T-helper 17 cell (primary cell): ENCODE data around the gene IMMT. TPM values are rescaled to one million over a fixed set of nuclear protein-coding genes. Genes with fewer than 3 reads are reported as not detected.

Source experiments
- ATAC-seq: fragments of 150-1000 bp; cut with Tn5 transposase; 2 replicates; pipeline ENCODE4 v1.10.0; 2021; ENCODE audit warnings: mild to moderate bottlenecking, moderate library complexity
- DNase-seq, 3 donors: peaks; one replicate each; pipeline versions ENCODE4 v3.0.0 to v3.0.0-alpha.2; 2020 to 2021
- H3K9me3 ChIP-seq: one replicate; pipeline ENCODE4 v1.7.0; 2013; ENCODE audit warnings: low read length, mild to moderate bottlenecking; ENCODE audit not compliant: control insufficient read depth, poor library complexity, severe bottlenecking
- H3K27ac Mint-ChIP-seq: one replicate; pipeline ENCODE4 v1.8.0; 2022; ENCODE audit warnings: mild to moderate bottlenecking, moderate library complexity, mixed read lengths
- H3K27me3 Mint-ChIP-seq: one replicate; pipeline ENCODE4 v1.8.0; 2022; ENCODE audit warnings: mixed read lengths
- H3K36me3 Mint-ChIP-seq: one replicate; pipeline ENCODE4 v1.8.0; 2022; ENCODE audit warnings: low read depth, mixed read lengths
- H3K4me1 Mint-ChIP-seq: one replicate; pipeline ENCODE4 v1.8.0; 2022; ENCODE audit warnings: mild to moderate bottlenecking, mixed read lengths
- H3K4me3 Mint-ChIP-seq: one replicate; pipeline ENCODE4 v1.8.0; 2022; ENCODE audit warnings: mild to moderate bottlenecking, moderate library complexity, mixed read lengths
- total RNA-seq, 4 donors: library from RNA in 2 of 4; stranded (reverse) in 2 of 4; gene quantifications; one replicate each; pipeline ENCODE4 v1.2.3 and lab custom pipeline; 2022 to 2026

IMMT gene
- total RNA-seq, 2 donors from 2014 or later: 57.8 to 61.3 TPM

DNA sequence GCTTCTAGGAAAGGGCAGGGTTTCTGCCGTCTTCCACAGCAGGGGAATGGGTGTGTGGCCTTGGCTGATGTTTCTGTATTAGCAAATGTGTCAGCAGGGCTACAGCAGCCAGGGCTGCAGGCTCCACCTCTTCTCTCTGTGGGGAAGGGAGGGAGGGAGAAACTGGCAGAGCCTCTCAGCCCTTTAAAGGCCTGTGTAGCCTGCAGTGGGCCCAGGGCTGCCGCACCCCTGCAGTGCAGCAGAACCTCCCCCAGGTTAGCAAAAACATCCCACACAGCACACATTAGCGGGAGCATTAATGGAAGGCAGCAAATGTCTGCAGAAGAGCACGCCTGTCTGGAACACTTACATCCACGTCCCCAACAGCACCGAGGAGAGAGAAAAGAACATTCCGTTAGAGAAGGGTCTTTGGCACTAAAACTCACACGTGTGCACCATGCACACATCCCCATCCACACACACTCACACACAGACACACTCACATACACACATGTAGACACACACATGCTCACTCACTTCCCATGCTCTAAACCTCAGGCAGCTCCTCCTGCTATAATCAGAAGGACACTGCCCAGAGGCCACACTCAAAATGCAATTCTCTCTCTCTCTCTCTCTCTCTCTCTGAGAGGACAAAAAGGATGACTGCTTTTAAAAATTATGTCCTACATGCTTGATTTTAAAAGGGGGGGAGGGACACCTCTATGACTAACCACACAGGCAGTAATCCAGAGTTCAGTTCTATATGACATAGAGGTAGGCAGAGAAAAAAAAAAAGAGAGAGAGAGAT, 28.1 kb upstream of the IMMT start:
- H3K4me1 Mint-ChIP-seq: peaks cover 15% of the 10 kb centered on the region
- no peak overlapping the region for H3K27ac Mint-ChIP-seq
- no peak for ATAC-seq
- no peak overlapping the region for H3K4me3 Mint-ChIP-seq
- no peaks in the 10 kb centered on the region for H3K27me3 Mint-ChIP-seq
- no peak for DNase-seq
- H3K9me3 ChIP-seq: no peaks in the 10 kb centered on the region
- no peaks in the 10 kb centered on the region for H3K36me3 Mint-ChIP-seq

DNA sequence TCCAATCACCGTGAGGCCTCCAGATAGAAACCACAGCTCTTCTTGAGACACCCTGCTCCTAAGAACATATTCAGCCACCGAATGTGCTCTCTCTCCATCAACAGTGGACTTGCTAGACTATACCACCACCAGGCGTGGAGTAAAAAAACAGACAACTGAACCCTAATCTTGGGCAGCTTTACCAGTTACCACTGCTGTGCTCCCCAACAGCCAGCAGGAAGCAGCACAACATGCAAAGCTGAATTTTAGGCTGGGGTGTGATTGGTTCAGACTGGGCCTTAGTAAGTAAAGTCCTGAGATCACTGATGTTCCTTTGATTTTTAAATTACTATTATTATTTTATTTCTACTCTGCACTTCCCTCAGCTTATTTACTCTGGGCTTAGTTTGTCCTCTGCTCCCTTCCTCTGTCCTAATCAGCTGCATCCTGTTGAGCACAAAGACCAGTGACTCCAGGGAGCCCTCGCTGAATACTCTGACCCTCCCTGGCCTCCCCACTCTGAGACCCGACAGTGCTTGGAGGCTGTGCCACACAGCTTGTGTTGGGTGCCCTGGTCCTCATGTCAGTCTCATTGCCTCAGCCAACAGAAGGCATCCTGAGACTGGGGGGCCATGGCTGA, 25.9 kb upstream of the IMMT start:
- Mint-ChIP-seq H3K27ac (no peak overlapping the region), H3K36me3 (no peaks in the 10 kb centered on the region), H3K4me3 (no peak overlapping the region), H3K27me3 (no peaks in the 10 kb centered on the region), H3K4me1 (peaks cover 15% of the 10 kb centered on the region)
- peak; percentile 80 for ATAC-seq
- H3K9me3 ChIP-seq: no peaks in the 10 kb centered on the region
- peak in 1 of 3 donors; percentile 38 for DNase-seq

- no peak overlapping the region for H3K27ac Mint-ChIP-seq
- no peak for ATAC-seq
These were observed 24.6 kb upstream of the IMMT start for GRCh38 chr2:86219896-86220295.

DNA sequence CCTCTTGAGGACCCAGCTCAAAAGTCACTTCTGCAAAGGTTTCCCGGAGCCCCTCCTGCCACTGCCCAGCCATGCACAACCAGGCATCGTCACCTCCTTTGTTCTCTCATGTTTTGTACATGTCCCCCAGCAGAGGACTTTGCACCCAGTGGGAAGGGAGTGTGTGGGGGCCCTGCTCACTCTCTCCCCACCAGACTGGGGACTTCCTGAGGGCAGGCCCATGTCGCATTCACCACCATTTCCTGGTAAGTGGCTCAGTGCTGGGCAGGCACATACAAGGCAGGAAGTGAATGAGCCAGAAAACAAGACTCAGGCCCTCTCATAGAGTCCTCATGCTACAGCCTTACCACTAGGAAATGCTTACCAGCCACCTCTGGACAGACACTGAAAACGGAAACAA, 22.9 kb upstream of the IMMT start:
- H3K27ac Mint-ChIP-seq: no peak overlapping the region
- no peak for DNase-seq
- no peak overlapping the region for H3K4me3 Mint-ChIP-seq
- no peaks in the 10 kb centered on the region for H3K9me3 ChIP-seq
- H3K4me1 Mint-ChIP-seq: peaks cover 5% of the 10 kb centered on the region
- no peaks in the 10 kb centered on the region for H3K27me3 Mint-ChIP-seq
- no peaks in the 10 kb centered on the region for H3K36me3 Mint-ChIP-seq
- no peak for ATAC-seq

More at GRCh38 chr2:86219896-86220295, 24.6 kb upstream of the IMMT start:
- DNase-seq: no peak
- H3K36me3 Mint-ChIP-seq: no peaks in the 10 kb centered on the region
- H3K9me3 ChIP-seq: no peaks in the 10 kb centered on the region
- no peak overlapping the region for H3K4me3 Mint-ChIP-seq
- peaks cover 10% of the 10 kb centered on the region for H3K4me1 Mint-ChIP-seq
- H3K27me3 Mint-ChIP-seq: no peaks in the 10 kb centered on the region

DNA sequence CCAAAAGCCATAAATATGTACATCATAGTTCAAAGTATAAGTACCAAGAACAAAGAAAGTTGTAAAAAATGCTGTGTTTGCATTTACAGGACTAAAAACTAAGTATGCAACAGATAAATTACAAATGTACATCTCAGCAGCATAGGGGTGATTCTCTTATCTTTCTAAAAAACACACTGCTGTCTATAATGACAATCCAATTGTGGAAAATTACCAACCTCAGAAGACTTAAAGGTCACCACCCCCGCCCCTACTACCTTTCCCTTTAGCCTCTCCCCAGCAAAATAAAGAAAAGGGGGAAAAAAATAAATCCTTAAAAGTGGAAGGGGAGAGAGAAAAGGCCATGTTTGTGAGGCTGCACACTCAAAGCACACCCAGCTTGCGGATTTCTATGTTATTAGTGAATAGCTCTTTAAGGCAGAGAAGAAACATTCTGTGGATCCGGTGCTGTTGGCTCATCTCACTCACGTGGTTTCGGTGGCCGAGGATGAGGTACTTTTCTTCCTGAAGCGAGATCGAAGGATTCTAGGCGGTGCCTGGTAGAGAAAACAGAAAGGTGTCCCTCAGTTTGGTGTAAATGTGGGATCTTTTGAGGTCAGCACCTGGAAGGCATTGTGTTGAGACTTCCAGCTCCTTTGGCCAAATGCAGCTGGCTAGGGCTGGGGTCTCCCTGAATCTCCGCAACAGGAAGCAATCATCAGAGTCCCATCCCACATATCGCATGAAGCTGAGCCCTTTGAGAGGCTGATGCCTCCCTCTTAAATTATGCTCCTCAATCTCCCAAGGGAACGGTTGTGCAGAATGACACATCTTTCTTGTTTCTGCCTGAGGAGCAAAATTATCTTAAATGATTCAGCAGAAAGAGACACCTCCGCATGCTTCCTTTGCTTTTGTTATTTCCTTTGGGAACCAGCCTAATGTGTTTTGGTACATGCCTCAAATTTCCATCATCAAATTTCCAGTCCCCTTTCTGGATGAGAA, 21.6 kb upstream of the IMMT start:
- no peaks in the 10 kb centered on the region for H3K9me3 ChIP-seq
- H3K4me3 Mint-ChIP-seq: no peak overlapping the region
- H3K27ac Mint-ChIP-seq: no peak overlapping the region
- peaks cover 5% of the 10 kb centered on the region for H3K4me1 Mint-ChIP-seq
- peaks cover 3% of the 10 kb centered on the region for H3K36me3 Mint-ChIP-seq
- ATAC-seq (no peak), DNase-seq (no peak)
- H3K27me3 Mint-ChIP-seq: no peaks in the 10 kb centered on the region

DNA sequence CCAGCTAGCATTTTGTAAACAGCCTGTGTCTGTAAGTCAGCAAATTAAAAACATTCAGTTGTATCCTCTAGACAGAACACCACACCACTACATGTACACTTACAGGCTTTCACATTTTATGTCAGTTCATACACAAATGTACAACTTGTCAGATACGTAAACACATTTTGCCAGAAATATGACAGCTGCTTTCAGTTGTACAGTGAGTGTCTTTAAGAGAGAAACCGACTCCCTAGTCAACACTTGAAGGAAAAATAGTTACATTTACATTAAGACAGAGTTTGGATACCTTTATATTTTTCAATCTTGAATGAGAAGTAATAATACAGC, 19.2 kb upstream of the IMMT start:
- Mint-ChIP-seq H3K27ac (peak overlapping the region; percentile 11), H3K27me3 (no peaks in the 10 kb centered on the region), H3K4me3 (no peak overlapping the region), H3K36me3 (peaks cover 3% of the 10 kb centered on the region), H3K4me1 (no peaks in the 10 kb centered on the region)
- no peaks in the 10 kb centered on the region for H3K9me3 ChIP-seq
- ATAC-seq: no peak
- DNase-seq: no peak

- Mint-ChIP-seq H3K4me3 (no peak overlapping the region), H3K27me3 (no peaks in the 10 kb centered on the region), H3K27ac (peak overlapping the region; percentile 11), H3K36me3 (peaks cover 3% of the 10 kb centered on the region), H3K4me1 (no peaks in the 10 kb centered on the region)
- no peaks in the 10 kb centered on the region for H3K9me3 ChIP-seq
- ATAC-seq: no peak
- DNase-seq: no peak
These were observed 18.6 kb upstream of the IMMT start for GRCh38 chr2:86213699-86214502.

DNA sequence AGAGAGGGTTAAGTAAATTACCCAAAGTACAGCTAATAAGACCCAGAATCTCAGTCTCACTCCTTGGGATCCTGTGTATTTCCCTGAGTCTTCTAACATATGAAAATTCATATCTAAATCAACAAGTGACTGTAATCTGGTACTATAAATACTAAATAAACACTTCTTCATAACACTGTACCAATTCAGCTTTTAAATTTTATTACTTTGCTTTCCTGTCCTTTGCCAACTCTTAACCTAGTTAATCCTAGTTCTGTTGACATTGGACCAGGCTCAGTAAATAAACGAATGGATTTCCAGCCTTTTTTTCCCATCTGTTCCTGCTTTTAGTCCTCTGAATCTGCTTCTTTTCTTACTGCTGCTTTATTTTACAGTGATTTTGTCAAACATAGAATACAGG, 17.8 kb upstream of the IMMT start:
- DNase-seq: no peak
- no peaks in the 10 kb centered on the region for H3K4me1 Mint-ChIP-seq
- H3K9me3 ChIP-seq: no peaks in the 10 kb centered on the region
- peaks cover 4% of the 10 kb centered on the region for H3K36me3 Mint-ChIP-seq
- H3K27ac Mint-ChIP-seq: no peak overlapping the region
- no peak overlapping the region for H3K4me3 Mint-ChIP-seq
- ATAC-seq: no peak
- H3K27me3 Mint-ChIP-seq: no peaks in the 10 kb centered on the region

- Mint-ChIP-seq H3K36me3 (peaks cover 4% of the 10 kb centered on the region), H3K4me1 (peaks cover 1% of the 10 kb centered on the region), H3K27ac (no peak overlapping the region), H3K27me3 (no peaks in the 10 kb centered on the region), H3K4me3 (no peak overlapping the region)
- H3K9me3 ChIP-seq: no peaks in the 10 kb centered on the region
- ATAC-seq (no peak), DNase-seq (no peak)
These were observed 16.5 kb upstream of the IMMT start for GRCh38 chr2:86211796-86212188.

DNA sequence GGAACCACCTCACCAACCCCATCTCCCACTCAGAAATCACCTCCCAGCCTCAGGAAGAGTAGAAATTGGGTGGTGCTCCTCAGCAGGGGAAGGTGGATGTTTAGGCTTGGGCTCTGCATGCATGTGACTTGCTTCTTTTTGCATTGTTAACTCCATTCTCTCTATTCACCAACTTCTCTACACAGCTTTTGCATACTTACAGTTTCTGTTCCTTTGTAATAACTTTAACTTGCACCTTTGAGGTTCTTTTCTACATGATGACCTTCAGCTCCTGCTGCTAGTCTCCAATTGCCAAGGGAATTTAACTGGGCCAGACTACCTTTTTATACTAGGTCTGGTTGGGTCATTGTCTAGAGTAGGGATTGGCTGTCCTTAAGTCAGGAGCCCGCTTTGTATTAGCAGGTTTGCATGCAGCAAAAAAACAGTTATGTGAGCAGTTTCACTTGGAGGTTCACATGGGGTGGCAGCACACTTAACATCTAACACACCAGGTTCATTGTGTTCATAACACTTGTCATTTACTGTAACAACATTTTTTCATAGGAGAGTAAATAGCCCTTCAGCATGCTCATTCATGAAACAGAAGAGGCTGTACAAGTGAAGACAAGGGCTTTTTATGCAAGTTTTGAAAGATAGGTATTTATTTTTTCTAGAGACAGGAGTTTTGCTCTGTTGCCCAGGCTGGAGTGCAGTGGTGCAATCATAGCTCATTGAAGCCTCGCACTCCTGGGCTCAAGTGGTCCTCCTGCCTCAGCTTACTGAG, 16.0 kb upstream of the IMMT start:
- no peaks in the 10 kb centered on the region for H3K9me3 ChIP-seq
- H3K4me1 Mint-ChIP-seq: peaks cover 2% of the 10 kb centered on the region
- no peak overlapping the region for H3K27ac Mint-ChIP-seq
- peaks cover 4% of the 10 kb centered on the region for H3K36me3 Mint-ChIP-seq
- H3K27me3 Mint-ChIP-seq: no peaks in the 10 kb centered on the region
- H3K4me3 Mint-ChIP-seq: no peak overlapping the region
- DNase-seq (no peak), ATAC-seq (no peak)

GRCh38 chr2:86204458-86204857, 9.2 kb upstream of the IMMT start:
- Mint-ChIP-seq H3K4me3 (no peak overlapping the region), H3K27me3 (no peaks in the 10 kb centered on the region), H3K36me3 (peaks cover 3% of the 10 kb centered on the region), H3K27ac (no peak overlapping the region), H3K4me1 (peaks cover 22% of the 10 kb centered on the region)
- no peaks in the 10 kb centered on the region for H3K9me3 ChIP-seq
- no peak for ATAC-seq
- no peak for DNase-seq

DNA sequence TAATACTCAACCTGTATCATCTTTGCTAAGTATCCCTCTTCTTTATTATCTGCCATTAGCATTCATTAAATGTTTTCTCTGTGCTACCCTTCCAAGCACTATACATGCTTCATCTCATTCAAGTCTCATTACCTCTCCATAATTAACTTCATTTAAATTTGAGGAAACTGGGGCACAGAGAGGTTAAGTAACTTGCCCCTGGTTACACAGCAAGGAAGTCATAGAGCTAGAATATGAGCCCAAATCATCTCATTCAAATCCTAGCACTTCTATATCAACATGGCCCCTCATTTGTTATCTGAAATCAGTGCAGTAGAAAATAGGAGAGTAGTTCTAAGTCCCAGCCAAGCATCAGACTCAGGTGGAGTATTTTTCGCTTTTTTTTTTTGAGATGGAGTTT, 8.4 kb upstream of the IMMT start:
- H3K9me3 ChIP-seq: no peaks in the 10 kb centered on the region
- no peak for DNase-seq
- no peak overlapping the region for H3K4me3 Mint-ChIP-seq
- no peak overlapping the region for H3K27ac Mint-ChIP-seq
- no peaks in the 10 kb centered on the region for H3K27me3 Mint-ChIP-seq
- peaks cover 25% of the 10 kb centered on the region for H3K4me1 Mint-ChIP-seq
- ATAC-seq: no peak
- H3K36me3 Mint-ChIP-seq: peaks cover 4% of the 10 kb centered on the region
